Testis (tissue), 3 donors: ENCODE measurements around the gene CD7. TPM values are rescaled to one million over a fixed set of nuclear protein-coding genes. Genes with fewer than 3 reads are reported as not detected.

ENCODE experiments used
- DNase-seq: peaks from one replicate; pipeline ENCODE4 v3.0.0-alpha.2; 2019
- H3K27ac ChIP-seq, 2 donors: fragments of 200-600 bp; sonication (generic); one replicate each; pipeline ENCODE4 v1.5.1; 2019
- H3K27me3 ChIP-seq: fragments of 200-600 bp; sonication (generic); one replicate; pipeline ENCODE4 v1.5.1; 2019
- H3K36me3 ChIP-seq: fragments of 200-600 bp; sonication (generic); one replicate; pipeline ENCODE4 v1.5.1; 2017; ENCODE audit warnings: low read depth; ENCODE audit errors: missing control alignments
- H3K4me1 ChIP-seq: fragments of 200-600 bp; sonication (generic); one replicate; pipeline ENCODE4 v1.5.1; 2019
- H3K4me3 ChIP-seq, 2 donors: fragments of 200-600 bp; sonication (generic); one replicate each; pipeline ENCODE4 v1.5.1; 2017 to 2019
- H3K9me3 ChIP-seq: fragments of 200-600 bp; sonication (generic); one replicate; pipeline ENCODE4 v1.5.1; 2017
- POLR2A ChIP-seq: fragments of 450-650 bp; IDR thresholded peaks from one replicate; pipeline ENCODE4 v1.6.1; 2017; ENCODE audit warnings: antibody characterized with exemption, mild to moderate bottlenecking, moderate library complexity
- WGBS, 2 donors: methylation state at CpG; one replicate each; pipeline ENCODE4 v1.1.5; 2018; 5-methylcytosine and 5-hydroxymethylcytosine counted together
- intact Hi-C: fragments of 100-400 bp; cut with DNase I; formaldehyde crosslinking; loops from one replicate; pipeline ENCODE4 v1.15.1; 2023; ENCODE audit warnings: low total_unique reads
- polyA plus RNA-seq: library from polyadenylated mRNA; stranded (reverse); fragments of 350-450 nt; fragmentation: Illumina TruSeq; extraction: RNeasy Lipid Tissue Mini Kit (QIAGEN cat#74804); gene quantifications from one replicate; pipeline ENCODE4 v1.2.3, GENCODE V29; 2014; ENCODE audit warnings: low read depth, low replicate concordance; ENCODE audit not compliant: insufficient read depth
- total RNA-seq, 2 donors: library from RNA; depleted of rRNA; stranded (reverse); fragments of >200 nt; gene quantifications; one replicate each; pipeline ENCODE4 v1.2.3, GENCODE V29; 2016
- TF ChIP-seq, protein P1 (sequence below), 3 experiments: fragments of 450-650 bp in 2 of 3; fragments of 200-600 bp in 1 of 3; sonication (generic) in 1 of 3; IDR thresholded peaks; one replicate each; pipeline ENCODE4 v1.5.1; 2016 to 2019; ENCODE audit warnings: antibody characterized with exemption in 3 of 3, mild to moderate bottlenecking in 2 of 3, moderate library complexity in 1 of 3

Gene CD7
- total and polyA plus RNA-seq, 3 donors from 2014 or later = 0.55 to 3.0 (median 2.3) TPM

DNA sequence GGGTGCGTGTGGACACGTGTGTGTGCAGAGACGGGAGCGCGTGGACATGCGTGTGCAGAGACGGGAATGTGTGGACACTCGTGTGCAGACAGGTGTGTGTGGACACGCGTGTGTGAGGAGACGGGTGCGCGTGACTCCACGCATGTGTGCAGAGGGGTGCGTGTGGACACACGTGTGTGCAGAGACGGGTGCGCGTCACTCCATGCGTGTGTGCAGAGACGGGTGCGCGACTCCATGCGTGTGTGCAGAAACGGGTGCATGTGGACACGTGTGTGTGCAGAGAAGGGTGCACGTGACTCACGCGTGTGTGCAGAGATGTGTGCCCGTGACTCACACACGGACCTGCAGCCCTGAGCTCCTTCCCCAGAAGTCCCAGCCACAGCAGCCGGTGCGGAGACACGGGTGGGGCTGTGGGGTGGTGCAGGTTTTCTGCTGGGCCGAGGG is 2.2 kb upstream of the CD7 start:
- TF ChIP-seq, protein P1, sequence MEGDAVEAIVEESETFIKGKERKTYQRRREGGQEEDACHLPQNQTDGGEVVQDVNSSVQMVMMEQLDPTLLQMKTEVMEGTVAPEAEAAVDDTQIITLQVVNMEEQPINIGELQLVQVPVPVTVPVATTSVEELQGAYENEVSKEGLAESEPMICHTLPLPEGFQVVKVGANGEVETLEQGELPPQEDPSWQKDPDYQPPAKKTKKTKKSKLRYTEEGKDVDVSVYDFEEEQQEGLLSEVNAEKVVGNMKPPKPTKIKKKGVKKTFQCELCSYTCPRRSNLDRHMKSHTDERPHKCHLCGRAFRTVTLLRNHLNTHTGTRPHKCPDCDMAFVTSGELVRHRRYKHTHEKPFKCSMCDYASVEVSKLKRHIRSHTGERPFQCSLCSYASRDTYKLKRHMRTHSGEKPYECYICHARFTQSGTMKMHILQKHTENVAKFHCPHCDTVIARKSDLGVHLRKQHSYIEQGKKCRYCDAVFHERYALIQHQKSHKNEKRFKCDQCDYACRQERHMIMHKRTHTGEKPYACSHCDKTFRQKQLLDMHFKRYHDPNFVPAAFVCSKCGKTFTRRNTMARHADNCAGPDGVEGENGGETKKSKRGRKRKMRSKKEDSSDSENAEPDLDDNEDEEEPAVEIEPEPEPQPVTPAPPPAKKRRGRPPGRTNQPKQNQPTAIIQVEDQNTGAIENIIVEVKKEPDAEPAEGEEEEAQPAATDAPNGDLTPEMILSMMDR (IDR thresholded peaks at IDR 0.05) = no peak
- TF ChIP-seq POLR2A = no peak
- H3K9me3 ChIP-seq = no peaks in the 10 kb centered on the region
- DNase-seq = no peak
- H3K27me3 ChIP-seq = no peaks in the 10 kb centered on the region
- H3K27ac ChIP-seq = no peak overlapping the region
- H3K4me1 ChIP-seq = peaks cover 6% of the 10 kb centered on the region
- H3K36me3 ChIP-seq = no peaks in the 10 kb centered on the region
- intact Hi-C loops = no loop called here
- H3K4me3 ChIP-seq = no peak overlapping the region
- WGBS, 2 donors = 76 to 79% methylated on average over 30 to 34 of the region's 35 CpGs

DNA sequence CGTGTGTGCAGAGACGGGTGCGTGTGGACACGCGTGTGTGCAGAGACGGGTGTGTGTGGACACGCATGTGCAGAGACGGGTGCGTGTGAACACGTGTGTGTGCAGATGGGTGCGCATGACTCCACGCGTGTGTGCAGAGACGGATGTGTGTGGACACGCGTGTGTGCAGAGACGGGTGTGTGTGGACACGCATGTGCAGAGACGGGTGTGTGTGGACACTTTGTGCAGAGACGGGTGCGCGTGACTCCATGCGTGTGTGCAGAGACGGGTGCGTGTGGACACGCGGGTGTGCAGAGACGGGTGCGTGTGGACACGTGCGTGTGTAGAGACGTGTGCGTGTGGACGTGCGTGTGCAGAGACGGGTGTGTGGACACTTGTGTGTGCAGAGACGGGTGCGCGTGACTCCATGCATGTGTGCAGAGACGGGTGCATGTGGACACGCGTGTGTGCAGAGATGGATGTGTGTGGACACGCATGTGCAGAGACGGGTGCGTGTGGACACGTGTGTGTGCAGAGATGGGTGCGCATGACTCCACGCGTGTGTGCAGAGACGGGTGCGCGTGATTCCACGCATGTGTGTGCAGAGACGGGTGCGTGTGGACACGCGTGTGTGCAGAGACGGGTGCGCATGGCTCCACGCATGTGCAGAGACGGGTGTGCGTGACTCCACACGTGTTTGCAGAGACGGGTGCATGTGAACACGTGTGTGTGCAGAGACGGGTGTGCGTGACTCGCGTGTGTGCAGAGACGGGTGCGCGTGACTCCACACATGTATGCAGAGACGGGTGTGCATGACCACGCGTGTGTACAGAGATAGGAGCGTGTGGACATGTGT is 1.6 kb upstream of the CD7 start:
- Histone ChIP-seq H3K27me3 (no peaks in the 10 kb centered on the region), H3K36me3 (no peaks in the 10 kb centered on the region), H3K27ac (no peak overlapping the region), H3K4me1 (peaks cover 6% of the 10 kb centered on the region), H3K4me3 (no peak overlapping the region), H3K9me3 (no peaks in the 10 kb centered on the region)
- 73 to 81% methylated on average over 76 of the region's 76 CpGs for WGBS, 2 donors
- TF ChIP-seq, protein P1 (IDR thresholded peaks at IDR 0.05) = no peak
- TF ChIP-seq POLR2A = no peak
- DNase-seq = no peak
- intact Hi-C loops = no loop called here

DNA sequence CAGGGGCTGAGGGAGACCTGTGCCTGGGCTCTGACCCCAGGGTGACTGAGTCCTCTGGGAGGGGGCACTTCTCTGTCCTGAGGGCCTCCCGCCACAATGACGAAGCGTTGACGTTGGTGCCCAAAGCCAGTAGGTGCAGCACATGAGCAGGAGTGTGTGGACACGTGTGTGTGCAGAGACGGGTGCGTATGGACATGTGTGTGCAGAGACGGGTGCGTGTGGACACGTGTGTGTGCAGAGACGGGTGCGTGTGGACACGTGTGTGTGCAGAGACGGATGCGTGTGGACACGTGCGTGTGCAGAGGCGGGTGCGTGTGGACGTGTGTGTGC is 726 bp upstream of the CD7 start:
- Histone ChIP-seq H3K4me3 (no peak overlapping the region), H3K27ac (no peak overlapping the region), H3K9me3 (no peaks in the 10 kb centered on the region), H3K36me3 (no peaks in the 10 kb centered on the region), H3K27me3 (no peaks in the 10 kb centered on the region), H3K4me1 (peaks cover 6% of the 10 kb centered on the region)
- no peak for DNase-seq
- 82 to 84% methylated on average over 20 of the region's 20 CpGs for WGBS, 2 donors
- TF ChIP-seq POLR2A = no peak
- TF ChIP-seq, protein P1 (IDR thresholded peaks at IDR 0.05) = no peak
- intact Hi-C loops = no loop called here

DNA sequence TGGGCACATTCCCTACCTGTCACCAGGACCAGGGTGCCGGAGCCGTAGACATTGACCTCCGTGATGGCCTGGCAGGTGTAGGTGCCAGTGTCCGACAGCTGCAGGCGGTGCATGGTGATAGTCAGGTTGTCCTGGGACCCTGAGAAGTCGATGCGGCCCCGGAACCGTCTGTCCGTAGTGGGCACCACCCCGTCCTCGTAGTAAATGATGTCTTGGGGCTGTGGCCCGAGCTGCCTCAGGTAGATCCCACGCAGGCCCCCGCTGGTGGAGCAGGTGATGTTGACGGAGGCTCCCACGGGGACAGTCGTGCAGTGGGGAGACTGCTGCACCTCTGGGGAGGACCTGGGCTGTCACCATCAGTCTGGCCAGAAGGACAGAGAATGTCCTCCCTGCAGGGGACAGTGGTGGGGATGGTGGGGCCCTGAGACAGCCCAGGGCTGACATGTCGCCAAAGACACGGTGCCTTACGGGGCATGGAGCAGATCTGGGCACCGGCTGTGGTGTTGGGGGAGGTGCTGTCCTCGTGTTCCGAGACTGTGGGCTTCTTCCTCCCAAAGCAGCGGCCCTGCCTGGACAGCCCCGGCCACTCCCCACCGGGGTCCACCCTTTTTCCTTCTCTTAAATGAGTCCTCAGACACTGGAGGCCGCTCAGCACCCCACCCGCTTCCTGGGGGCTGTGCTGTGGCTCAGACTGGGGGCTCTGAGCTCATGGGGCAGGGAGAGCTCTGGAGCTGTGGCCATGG is 586 bp downstream of the CD7 start:
- H3K27me3 ChIP-seq = no peaks in the 10 kb centered on the region
- 78% methylated on average over 26 of the region's 29 CpGs; no CpG with 5 or more reads in 1 of the 2 donors for WGBS, 2 donors
- peaks cover 6% of the 10 kb centered on the region for H3K4me1 ChIP-seq
- no peak for TF ChIP-seq POLR2A
- TF ChIP-seq, protein P1 (IDR thresholded peaks at IDR 0.05) = no peak
- H3K27ac ChIP-seq = no peak overlapping the region
- H3K9me3 ChIP-seq = no peaks in the 10 kb centered on the region
- no peak for DNase-seq
- no peaks in the 10 kb centered on the region for H3K36me3 ChIP-seq
- H3K4me3 ChIP-seq = no peak overlapping the region
- intact Hi-C loops = no loop called here
